Activated CD4-positive, alpha-beta T cell treated with anti-CD3 and anti-CD28 coated beads, Interleukin-2, amount 50 U/mL, for 48 hours (primary cell): ENCODE data around the gene PREX1.

Source experiments
- DNase-seq, 2 experiments: peaks; one replicate each; pipeline ENCODE4 v3.0.0-alpha.2; 2020

Gene PREX1

DNA sequence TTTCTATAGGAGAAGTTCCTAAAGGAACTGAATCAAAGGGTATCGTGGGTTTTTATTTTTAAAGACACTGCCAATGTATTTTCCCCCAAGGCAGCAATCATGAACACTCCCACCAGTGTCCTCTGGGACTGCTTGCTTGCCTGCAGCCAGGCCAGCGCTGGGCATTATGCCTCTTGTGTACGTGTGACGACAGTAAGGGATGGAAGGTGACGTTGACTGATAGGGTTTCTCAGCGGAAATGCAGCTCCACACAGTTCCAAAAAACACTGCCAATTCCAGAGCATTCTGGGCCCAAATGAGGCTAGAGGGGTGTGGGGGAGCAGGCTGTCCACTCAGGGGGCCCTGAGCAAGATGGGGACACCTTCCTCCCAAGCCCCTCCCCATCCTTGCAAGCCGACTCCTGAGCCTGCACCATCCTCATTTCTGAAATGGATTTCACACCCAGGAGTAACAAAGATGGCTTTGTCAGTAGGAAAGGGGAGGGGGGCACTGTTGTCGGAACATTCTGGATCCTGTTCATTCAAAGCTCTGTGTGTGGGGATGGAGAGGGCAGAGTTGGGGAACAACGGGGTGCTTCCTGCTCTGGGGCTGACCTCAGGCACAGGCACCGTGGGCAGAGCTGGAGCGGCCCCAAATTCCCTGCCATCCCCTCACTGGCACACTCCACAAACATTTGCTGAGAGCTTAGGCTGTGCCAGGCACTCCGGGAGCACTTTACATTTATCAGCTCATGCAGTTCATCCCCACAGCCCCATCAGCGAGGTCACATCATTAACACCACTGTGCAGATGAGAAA, 20.0 kb downstream of the PREX1 start:
- DNase-seq: no peak

DNA sequence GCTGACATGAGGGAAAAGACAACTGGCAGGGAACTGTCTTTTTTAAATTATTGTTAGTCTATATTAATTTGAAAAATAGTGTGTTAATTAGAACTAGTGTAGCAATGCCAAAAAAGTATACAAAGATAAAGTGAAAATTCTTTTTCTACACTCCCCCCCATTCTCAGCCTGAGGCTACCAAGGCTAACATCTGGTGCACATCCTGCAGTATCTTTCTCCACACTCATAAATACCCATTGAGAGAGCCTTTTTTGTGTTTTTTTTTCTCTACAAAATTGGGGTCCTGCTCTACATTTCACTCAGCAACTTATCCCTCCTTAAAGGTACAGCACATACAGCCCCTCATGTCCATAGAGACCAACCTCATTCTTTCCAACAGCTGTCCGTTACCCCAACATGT, 20.7 kb downstream of the PREX1 start:
- DNase-seq: no peak

DNA sequence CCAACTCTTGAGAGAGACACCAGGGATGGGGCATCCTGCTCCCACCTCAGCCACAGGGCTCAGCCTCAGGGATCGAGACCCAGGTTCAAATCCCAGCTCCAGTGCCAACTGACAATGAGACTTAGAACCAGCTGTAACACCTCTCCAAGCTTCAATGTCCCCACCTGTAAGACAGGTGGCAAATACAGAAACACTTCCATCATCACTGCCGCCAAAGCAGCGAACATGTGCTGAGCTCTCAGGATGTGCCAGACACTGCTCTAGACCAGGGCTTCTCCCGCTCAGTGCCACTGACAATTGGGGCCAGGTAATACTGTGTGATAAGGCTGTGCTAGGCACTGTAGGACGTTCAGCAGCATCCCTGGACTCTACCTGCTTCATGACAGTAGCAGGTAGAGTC, 22.1 kb downstream of the PREX1 start:
- DNase-seq: no peak

DNA sequence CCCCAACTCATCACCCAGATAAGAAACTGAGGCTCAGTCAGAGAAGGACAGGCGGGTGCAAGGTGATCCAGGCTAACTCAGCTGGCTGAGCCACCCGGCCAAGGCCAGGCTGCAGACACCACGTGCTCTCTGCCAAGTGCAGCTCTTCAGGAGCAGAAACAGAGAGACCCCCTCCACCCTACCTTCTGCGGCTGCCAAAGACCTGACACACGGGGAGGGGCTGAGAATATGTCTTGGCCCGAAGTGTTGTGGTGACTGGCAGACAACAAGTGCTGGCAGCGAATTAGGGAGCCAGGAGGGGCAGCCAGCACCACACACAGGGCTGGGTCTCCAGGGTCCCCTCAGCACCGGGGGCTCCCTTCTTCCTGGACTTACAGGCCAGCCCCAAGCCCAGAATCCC, 22.5 kb downstream of the PREX1 start:
- no peak for DNase-seq

DNA sequence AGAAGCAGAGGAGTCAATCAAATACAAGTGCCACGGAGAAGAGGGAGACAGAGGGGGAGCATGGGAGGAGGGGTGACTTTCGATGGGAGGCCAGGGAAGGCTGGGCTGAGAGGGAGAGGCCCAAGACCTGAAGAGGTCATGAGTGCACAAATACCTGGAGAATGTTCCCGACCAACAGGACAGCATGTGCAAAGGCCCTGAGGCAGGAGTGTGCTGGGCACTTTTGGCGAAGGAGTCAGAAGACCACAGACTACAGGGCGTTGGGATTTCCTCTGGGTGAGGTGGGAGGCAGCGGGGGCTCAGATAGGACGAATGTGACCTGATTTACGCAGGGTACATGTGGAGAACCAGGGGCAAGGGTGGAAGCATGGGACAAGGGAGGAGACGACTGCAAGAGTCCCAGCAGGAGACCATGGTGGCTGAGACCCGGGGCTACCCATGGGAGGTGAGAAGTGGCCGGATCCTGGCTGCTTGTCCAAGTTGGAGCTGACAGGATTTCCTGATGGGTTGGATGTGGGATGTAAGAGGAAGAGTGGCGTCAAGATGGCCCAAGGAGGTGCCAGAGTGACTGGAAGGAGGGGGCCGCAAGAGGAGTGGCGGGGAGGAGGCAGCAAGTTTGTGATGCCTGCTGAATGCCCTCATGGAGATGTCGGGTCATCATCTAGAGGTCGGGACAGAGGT, 23.4 kb downstream of the PREX1 start:
- no peak for DNase-seq

DNA sequence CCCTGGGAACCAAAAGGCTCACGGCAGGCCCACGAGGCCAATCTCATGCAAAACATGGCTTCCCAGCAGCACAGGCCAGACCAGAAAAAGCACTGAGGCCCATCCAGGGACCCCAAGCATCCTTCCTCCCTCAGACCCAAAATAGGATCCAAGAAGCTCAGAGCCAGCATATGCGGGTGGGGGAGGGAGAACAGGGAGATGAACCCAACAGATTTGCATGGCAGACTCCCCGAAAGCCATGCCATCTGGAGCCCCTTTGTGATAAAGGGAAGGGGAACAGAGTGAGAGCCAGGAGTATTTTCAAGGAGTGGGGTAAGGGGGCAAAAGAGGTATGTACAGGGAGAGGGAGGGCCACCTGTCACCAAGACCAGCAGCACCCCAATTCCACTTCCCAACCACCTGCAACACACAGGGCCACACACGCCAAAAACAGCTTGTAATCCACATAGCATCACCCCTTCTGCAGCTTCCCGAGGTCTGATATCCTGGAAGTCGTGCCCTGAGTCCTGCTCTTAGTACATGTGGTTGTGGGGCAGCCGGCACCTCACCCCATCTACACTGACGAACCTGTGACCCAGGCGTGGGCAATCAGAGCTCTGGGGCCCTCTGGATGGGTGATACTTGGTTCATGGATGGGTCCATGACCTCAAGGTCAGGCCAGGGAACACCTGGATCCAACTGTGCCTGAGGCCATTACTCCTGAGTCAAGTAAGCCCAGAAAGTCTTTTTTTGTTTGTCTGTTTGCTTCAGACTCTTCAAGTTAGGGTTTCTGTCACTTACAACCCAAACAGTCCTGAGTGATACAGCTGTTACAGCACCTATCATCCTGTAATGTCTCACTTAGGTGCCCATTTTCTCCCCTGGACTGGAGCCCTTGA, 24.4 kb downstream of the PREX1 start:
- DNase-seq: no peak

DNA sequence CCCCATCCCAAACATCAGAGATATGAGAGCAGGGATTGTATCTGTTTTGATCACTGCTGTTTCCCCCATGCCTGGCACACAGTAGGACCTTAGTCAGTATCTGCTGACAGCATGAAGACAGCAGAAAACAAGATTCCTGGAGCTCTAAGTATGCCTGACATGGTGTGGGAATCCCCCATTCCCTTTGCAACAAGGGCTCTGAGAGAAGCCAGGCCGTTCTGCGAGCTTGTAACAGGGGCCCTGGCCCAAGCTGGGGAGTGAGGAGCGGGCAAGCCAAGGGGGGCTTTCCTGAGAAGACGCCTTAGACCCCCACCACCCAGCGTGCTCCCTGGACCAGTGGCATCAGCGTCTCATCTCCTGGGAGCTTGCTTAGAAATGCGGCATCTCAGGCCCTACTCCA, 25.2 kb downstream of the PREX1 start:
- DNase-seq: no peak

DNA sequence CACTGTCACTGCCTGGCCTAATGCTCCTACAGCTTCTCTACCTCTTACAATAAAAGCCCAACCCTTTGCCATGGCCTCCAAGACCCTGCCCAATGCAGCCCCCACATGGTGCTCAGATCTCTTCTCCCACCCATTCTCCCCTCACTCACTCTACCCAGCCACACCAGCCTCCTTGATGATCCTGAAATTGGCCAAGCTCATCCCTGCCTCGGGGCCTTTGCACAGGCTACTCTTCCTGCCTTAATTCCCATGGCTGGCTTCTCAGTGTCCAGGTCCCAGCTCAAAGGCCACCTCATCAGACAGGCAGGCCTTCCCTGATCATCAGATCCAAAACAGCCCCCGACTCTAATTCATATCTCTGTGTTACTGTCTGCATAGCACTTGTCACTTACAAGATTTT, 25.6 kb downstream of the PREX1 start:
- DNase-seq: no peak

DNA sequence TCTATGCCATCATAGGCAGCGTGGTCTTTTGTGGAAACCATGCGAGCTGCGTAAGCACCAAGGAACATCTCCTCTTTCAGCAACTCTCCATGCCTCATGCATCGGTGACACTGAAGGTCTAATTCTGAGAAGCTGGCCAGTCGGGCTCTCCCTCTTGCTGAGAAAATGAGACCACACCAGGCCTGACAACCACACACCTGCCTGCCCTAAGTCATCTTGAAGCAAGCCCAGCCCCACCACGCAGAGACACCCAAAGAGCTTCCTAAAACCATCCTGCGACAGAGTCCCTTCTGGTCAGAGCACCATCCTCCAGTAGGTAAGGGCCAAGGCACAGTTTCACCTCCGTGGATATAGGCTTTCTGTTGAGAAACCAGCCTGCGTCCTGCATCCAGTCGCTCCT, 26.6 kb downstream of the PREX1 start:
- DNase-seq: no peak

DNA sequence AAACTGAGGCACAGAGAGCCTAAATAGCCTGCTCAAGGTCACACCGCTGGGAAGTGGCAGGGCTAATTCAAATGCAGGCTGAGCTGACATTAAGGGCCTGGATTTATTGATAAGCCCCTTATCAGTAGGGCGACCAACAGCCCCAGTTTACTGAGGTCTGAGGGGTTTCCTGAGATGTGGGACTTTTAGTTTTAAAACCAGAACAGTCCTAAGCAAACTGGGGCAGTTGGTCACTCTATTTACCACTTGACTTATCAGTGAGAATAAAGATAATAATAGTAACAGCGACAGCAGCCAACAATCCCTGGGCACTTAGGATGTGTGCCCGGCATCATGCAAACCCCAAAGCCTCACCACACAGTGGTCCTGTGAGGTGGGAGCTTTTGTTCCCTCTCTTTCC, 27.6 kb downstream of the PREX1 start:
- no peak for DNase-seq

DNA sequence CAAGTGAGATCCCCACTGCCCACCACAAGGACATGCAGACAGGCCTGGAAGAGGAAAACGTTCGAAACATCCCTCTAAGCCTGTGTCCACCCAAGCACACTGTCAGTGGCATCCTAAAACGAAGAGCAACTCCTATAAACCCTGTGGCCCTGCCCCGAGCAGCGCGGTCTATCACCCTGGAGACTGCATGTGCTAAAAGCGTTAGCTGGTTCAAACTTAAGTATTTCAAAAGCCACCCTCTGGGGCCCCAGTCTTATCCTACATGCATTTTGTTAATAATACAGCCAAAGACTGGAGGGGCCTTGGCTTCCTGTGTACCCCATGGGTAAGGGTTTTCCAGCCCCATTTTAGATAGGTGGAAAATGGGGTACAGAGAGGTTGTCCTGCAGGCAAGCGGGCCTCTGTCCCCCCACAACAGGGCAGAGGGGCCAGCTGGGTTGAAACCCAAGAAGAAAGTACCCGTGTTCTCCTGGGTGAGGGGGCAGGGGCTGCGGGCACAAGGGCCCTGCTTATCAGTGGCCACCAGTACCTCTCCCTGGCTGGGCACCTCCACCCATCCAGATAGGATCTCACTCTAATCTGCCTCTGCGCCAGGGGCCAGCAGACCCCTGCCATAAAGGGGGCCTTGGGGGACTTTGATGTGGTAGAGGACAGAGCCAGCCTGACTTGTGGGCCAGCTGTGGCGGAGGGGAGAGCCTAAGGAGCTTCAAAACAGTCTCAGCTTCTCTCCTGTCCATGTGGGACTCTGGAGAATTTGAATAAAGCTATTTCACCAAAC, 28.3 kb downstream of the PREX1 start:
- DNase-seq: no peak

DNA sequence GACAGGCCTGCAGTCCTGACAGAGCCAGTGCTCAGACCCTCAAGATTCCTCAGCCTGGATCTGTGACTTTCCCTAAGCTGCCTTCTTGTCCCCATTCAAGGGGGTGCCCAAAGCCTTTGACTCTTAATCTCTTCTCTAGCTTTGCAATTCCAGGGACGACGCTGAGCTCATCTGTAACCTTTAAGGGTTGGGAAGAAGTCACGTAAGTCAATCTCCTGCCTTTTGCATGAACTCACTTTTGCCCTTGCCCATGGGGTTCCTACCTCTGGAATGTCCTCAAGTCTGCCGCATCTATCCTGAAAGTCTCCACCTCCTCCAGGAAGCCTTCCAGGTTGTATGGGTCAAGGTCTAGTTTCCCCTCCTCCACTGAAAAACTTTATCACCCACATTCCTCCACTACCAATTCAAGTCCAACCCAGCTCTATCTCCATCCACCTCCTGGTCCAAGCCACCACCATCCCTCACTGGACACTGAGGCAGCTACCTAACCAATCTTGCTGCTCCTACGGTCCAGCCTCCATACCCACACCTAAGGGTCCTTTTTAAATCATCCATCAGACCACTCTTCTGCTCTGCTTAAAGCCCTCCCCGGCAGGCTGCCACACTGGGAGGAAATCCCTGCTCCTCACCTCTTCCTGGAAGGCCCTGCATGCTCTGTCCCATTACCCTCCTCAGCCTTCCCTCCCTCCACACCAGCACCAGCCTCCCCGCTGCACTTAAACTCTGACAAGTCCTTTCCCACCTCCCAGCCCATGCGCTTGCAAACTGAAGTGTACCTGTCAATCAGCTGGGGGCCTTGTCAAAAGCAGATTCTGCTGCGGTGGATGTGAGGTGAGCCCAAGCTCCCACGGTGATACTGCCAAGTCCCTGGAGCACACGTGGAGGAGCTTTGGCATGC, 29.7 kb downstream of the PREX1 start:
- no peak for DNase-seq

DNA sequence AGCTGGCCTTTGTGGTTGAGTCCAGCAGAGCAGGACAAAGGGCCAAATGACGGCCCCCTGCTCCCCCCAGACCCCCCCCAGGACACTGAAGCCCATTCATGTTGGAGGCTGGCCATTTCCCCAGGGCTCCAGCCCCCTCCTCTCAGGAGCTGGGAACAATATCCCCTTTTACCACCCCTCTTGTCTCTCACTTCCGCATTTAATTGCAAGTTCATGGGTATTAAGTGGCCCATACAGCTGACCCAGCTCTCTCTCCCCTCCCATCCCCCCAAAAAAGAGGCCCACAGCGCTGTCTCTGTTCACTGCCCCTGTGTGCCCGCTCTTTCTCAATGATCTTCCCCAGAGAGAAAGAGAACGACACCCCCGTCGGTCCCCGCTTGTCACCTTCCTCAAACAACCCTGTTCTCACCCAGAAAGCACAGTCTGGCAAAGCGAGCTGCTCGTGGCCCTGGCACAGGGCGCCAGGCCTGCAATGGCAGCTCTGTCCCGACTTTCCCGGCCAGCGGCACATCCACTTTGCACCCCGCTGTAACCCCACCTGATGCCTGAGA, 30.4 kb downstream of the PREX1 start:
- DNase-seq: no peak

DNA sequence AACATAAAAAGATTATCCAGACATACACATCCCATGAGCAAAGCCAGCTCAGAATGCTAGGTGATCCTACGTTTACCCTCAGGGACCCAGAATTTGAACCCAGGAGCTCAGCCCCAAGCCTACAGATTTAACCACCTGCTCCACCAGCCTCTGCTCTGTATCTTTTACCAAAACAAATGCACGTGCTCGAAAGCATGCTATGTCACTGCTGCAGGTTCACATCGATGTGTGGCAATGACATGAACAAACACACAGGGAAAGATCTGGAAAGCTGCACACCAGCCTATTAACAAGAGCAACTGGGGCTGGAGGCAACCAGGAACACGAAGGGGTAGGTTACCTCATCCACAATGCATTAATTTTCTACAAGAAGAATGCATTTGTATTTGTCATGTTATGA, 32.1 kb downstream of the PREX1 start:
- no peak for DNase-seq

DNA sequence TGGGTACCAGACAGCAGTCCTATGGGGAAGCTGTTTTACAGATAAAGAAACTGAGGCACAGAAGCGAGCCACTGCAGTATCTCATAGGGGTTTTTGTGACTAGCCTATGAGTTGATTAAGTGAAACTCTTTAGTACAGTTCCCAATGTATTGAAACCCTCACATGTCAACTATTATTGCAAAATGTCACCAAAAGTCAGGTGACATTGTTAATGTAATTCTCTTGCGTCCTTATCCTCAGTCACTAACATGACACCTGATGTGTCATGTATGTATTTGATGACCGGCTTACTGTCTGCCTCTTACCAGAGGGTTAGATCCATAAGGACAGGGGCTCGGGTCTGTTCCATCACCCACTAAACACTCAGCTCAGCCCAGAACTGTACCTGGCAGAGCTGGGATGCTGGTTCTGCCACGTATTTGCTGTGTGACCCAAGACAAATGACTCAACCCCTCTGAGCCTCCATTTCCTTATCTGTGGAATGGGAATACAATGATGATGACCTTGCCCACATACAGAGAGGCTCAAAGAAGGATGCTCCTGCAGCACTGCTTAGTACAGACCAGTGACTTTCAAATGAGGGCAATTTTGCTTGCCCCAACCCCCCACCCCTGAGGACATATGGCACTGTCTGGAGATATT, 32.9 kb downstream of the PREX1 start:
- DNase-seq: no peak

DNA sequence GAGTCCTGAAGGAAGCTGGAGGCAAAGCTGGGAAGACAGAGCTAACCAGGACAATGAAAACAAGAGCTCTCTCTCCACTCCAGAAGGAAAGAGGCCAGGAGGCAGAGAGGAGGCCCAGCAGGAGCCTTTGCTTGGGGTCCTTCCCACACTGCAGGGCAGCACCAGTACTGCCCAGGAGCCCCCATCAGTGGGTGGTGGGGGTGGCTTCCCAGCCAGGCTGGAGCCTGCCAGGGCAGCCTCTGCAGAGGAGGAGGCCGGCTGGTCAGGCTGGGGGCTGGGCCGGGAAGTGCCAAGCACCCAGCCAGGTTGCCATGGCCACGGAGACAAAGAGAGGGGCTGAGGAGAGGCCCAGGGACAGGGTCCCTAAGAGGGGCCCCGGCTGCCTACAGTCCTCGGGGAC, 33.4 kb downstream of the PREX1 start:
- DNase-seq: no peak

DNA sequence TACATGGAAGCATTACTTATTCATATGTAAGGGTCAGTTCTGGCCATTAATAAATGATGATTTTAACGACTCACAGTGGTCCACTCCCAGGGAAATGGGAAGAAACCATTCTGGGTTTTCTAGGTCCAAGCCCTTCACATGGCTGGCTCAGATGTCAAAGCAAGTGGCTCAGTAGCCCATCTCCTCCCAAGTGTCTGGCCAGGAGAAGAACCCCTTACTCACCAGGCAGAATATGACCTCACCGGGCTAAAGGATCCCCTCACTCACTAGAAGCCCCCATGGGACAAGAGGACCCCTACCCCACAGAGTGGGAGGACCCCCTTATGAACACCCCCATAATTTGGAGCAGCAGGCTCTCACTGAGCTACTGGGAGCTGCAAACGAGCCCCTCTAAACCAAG, 34.0 kb downstream of the PREX1 start:
- DNase-seq: no peak

DNA sequence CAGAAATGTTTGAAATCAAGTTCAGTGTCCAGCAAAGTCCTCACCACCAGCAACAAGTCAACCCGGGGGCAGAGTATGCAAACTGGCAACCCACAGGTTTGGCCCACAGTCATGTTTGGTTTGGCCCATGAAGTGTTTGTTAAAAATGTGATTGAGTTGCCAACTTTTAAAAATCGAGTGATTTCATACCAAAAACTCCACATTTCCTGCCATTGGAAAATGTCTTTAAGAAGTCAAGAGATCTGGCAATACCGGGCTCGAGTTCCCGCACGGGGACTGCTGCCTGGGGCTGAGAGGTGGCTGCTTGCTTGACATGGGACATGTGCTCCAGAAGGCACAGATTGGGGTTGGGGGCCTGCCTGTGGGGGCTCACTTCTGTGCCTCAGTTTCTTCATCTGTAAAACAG, 36.1 kb downstream of the PREX1 start:
- no peak for DNase-seq

DNA sequence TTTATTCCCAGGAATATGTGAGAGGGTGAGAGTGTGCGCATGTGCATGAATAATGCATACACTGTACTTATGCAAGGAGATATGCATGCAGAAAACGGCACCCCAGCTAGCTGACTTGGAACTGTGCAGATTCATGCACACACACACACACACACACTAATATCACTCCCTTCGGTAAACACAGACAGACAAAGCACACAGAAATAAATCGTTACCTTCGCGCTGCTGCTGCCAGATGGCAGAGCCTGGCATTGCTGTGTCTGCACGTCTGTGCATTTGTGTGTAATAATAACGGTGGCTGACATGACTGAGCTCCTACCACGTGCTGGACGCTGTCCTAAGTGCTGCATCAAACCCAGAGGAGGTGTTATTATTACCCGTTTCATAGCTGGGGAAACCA, 36.8 kb downstream of the PREX1 start:
- no peak for DNase-seq

DNA sequence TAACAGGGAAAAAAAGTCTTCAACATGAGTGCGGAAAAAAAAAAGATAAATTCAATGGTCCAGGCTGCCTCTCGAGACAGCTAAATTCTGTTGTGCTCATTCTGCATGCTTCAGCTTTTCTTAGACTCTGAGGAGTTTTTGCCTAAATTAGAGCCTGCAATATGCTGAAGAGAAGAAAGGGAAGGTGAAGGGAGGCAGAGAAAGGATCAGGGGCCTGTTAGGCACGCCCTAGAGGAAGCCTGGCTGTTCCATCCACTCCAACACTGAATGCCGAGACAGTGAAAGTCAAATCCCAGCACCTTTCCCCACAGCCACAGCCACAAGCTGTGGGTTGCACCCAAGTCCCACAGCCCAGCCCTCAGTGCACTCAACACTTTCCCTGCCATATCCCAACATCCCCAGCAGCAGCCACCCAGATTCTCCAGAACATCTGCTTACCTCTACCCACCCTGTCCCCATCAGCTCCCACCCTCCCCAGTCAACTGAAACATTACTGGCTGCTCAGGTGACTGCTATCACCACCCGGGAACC, 37.3 kb downstream of the PREX1 start:
- no peak for DNase-seq
